Measurements from ENCODE around the gene GNAQ.

GNAQ gene

DNA sequence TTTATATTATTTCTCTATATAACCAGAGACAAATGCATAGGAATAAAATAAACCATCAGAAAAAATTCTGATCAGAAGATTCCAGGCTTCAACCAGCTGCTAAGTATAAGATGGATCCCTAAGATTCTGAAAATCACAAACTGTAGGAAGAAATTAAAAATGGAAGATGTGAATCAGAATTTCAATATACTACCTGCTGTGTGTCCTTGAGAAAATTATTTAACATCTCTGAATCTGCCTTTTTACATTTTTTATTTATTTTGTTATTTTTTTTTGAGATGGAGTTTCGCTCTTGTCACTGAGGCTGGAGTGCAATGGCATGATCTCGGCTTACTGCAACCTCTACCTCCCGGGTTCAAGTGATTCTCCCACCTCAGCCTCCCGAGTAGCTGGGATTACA is 187.2 kb downstream of the GNAQ start:
- Histone ChIP-seq H3K27ac (ENCODE audit: low read depth, low read length) (no peak overlapping the region), H3K36me3 (ENCODE audit: control insufficient read depth, low read length) (no peaks in the 10 kb centered on the region), H3K4me2 (ENCODE audit: low read length) (no peak overlapping the region), H3F3A (ENCODE audit: control insufficient read depth, insufficient read depth) (no peaks in the 10 kb centered on the region), H4K20me1 (ENCODE audit: control insufficient read depth, insufficient read depth, low read depth, low read length) (no peaks in the 10 kb centered on the region), H3K79me2 (ENCODE audit: control insufficient read depth, low read length) (no peaks in the 10 kb centered on the region), H3K4me3 (ENCODE audit: low read length) (no peak overlapping the region), H3K4me1 (ENCODE audit: control insufficient read depth, low read length) (no peaks in the 10 kb centered on the region), H3K27me3 (ENCODE audit: control insufficient read depth, low read length) (0 out of 2 replicates have a peak, but pooled peaks cover 3% of the 10 kb centered on the region), H3K9me3 (ENCODE audit: control insufficient read depth, insufficient read depth, low read length) (no peaks in the 10 kb centered on the region), H3K9me2 (replicated peaks; ENCODE audit: control insufficient read depth, low read length) (no peaks in the 10 kb centered on the region)
- TF ChIP-seq EZH2phosphoT487 (IDR thresholded peaks at IDR 0.05; ENCODE audit: borderline replicate concordance, low read length): no peak
- TF ChIP-seq CTCF (IDR thresholded peaks at IDR 0.05; ENCODE audit: low read depth, low read length, poor library complexity, severe bottlenecking): no peak

DNA sequence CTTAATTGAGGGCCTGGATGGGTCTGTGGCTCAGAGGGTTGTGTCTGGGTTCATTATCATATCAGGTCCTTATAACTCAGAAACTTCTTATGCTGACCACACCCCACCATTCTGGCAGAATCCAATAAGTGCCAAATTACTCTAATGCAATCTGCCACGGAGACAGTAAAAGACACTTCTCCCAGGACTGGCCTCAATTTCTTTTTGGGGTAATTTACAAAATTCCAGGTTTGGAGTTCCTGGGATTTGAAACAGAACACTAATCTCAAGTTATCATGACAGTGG is 187.8 kb downstream of the GNAQ start:
- H3K79me2 ChIP-seq (ENCODE audit: control insufficient read depth, low read length): no peaks in the 10 kb centered on the region
- no peaks in the 10 kb centered on the region for H4K20me1 ChIP-seq (ENCODE audit: control insufficient read depth, insufficient read depth, low read depth, low read length)
- H3K9me3 ChIP-seq (ENCODE audit: control insufficient read depth, insufficient read depth, low read length): no peaks in the 10 kb centered on the region
- H3K9me2 ChIP-seq (replicated peaks; ENCODE audit: control insufficient read depth, low read length): no peaks in the 10 kb centered on the region
- no peak overlapping the region for H3K4me2 ChIP-seq (ENCODE audit: low read length)
- TF ChIP-seq CTCF (IDR thresholded peaks at IDR 0.05; ENCODE audit: low read depth, low read length, poor library complexity, severe bottlenecking) (no peak), EZH2phosphoT487 (IDR thresholded peaks at IDR 0.05; ENCODE audit: borderline replicate concordance, low read length) (no peak)
- no peak overlapping the region for H3K4me3 ChIP-seq (ENCODE audit: low read length)
- H3F3A ChIP-seq (ENCODE audit: control insufficient read depth, insufficient read depth): no peaks in the 10 kb centered on the region
- H3K4me1 ChIP-seq (ENCODE audit: control insufficient read depth, low read length): no peaks in the 10 kb centered on the region
- H3K36me3 ChIP-seq (ENCODE audit: control insufficient read depth, low read length): no peaks in the 10 kb centered on the region
- 0 out of 2 replicates have a peak, but pooled peaks cover 3% of the 10 kb centered on the region for H3K27me3 ChIP-seq (ENCODE audit: control insufficient read depth, low read length)
- H3K27ac ChIP-seq (ENCODE audit: low read depth, low read length): no peak overlapping the region

- H4K20me1 ChIP-seq (ENCODE audit: control insufficient read depth, insufficient read depth, low read depth, low read length): no peaks in the 10 kb centered on the region
- no peaks in the 10 kb centered on the region for H3K36me3 ChIP-seq (ENCODE audit: control insufficient read depth, low read length)
- TF ChIP-seq CTCF (IDR thresholded peaks at IDR 0.05; ENCODE audit: low read depth, low read length, poor library complexity, severe bottlenecking) (no peak), EZH2phosphoT487 (IDR thresholded peaks at IDR 0.05; ENCODE audit: borderline replicate concordance, low read length) (no peak)
- H3K27ac ChIP-seq (ENCODE audit: low read depth, low read length): no peak overlapping the region
- 0 out of 2 replicates have a peak, but pooled peaks cover 3% of the 10 kb centered on the region for H3K27me3 ChIP-seq (ENCODE audit: control insufficient read depth, low read length)
- H3K9me3 ChIP-seq (ENCODE audit: control insufficient read depth, insufficient read depth, low read length): no peaks in the 10 kb centered on the region
- no peaks in the 10 kb centered on the region for H3K9me2 ChIP-seq (replicated peaks; ENCODE audit: control insufficient read depth, low read length)
- H3K4me1 ChIP-seq (ENCODE audit: control insufficient read depth, low read length): no peaks in the 10 kb centered on the region
- no peak overlapping the region for H3K4me3 ChIP-seq (ENCODE audit: low read length)
- H3K79me2 ChIP-seq (ENCODE audit: control insufficient read depth, low read length): no peaks in the 10 kb centered on the region
- H3F3A ChIP-seq (ENCODE audit: control insufficient read depth, insufficient read depth): no peaks in the 10 kb centered on the region
- H3K4me2 ChIP-seq (ENCODE audit: low read length): no peak overlapping the region
Measured at GRCh38 chr9:77843076-77843870, 188.3 kb downstream of the GNAQ start.

Data from DOHH2 (cell line).